H1 (cell line): ENCODE data around the gene AGAP1. TPM values are rescaled to one million over a fixed set of nuclear protein-coding genes. Genes with fewer than 3 reads are reported as not detected.

Source experiments
- BACH1 ChIP-seq: IDR thresholded peaks from 2 replicates; pipeline ENCODE4 v1.6.1; 2012; ENCODE audit warnings: low read length, improper control_type of control experiment
- CREB1 ChIP-seq: IDR thresholded peaks from 2 replicates; pipeline ENCODE4 v1.6.1; 2012; ENCODE audit warnings: inconsistent platforms
- JUND ChIP-seq: IDR thresholded peaks from 2 replicates; pipeline ENCODE4 v1.6.1; 2011; ENCODE audit warnings: mild to moderate bottlenecking, improper control_type of control experiment, low read length
- MAX ChIP-seq: IDR thresholded peaks from 2 replicates; pipeline ENCODE4 v1.6.1; 2012; ENCODE audit warnings: inconsistent platforms
- PHF8 ChIP-seq: fragments of 200-600 bp; sonication (generic); conservative IDR thresholded peaks from 2 replicates; pipeline ENCODE4 v1.7.1; 2012; ENCODE audit warnings: low read depth, mild to moderate bottlenecking, inconsistent platforms, low read length, moderate library complexity
- POLR2AphosphoS5 ChIP-seq: IDR thresholded peaks from 2 replicates; pipeline ENCODE4 v1.6.1; 2011; ENCODE audit warnings: low read depth, low read length
- polyA plus RNA-seq, 7 experiments: library from polyadenylated mRNA; depleted of rRNA in 3 of 7; stranded (reverse) in 5 of 7; unstranded in 2 of 7; fragments of >200 nt in 5 of 7; fragments of 200-250 nt in 2 of 7; gene quantifications; 1 replicate in 5 of 7; 2 replicates in 1 of 7; 4 replicates in 1 of 7; pipeline versions ENCODE4 v1.2.1 to v1.2.3, GENCODE V29; 2011 to 2013; ENCODE audit warnings: missing spikeins in 2 of 7, mixed read lengths in 2 of 7
- total RNA-seq: library from RNA; stranded (reverse); fragmentation: NEBNext Ultra II Directional; extraction: Animal tissue kit (Norgen Biotek cat#: 25700); gene quantifications from 2 replicates; pipeline ENCODE4 v1.2.1, GENCODE V29; 2021
- TF ChIP-seq, protein P1 (sequence below): fragments of 300-600 bp; sonication (generic); IDR thresholded peaks from 2 replicates; pipeline ENCODE4 v1.7.1; 2012; ENCODE audit warnings: low read length, moderate library complexity, mild to moderate bottlenecking, inconsistent platforms; ENCODE audit not compliant: insufficient replicate concordance

Gene AGAP1
- total and polyA plus RNA-seq, 2 of the 8 experiments (the other 6 are each of a cell fraction or from before 2014, with no cell fraction given), result 18.1 to 39.4 TPM

DNA sequence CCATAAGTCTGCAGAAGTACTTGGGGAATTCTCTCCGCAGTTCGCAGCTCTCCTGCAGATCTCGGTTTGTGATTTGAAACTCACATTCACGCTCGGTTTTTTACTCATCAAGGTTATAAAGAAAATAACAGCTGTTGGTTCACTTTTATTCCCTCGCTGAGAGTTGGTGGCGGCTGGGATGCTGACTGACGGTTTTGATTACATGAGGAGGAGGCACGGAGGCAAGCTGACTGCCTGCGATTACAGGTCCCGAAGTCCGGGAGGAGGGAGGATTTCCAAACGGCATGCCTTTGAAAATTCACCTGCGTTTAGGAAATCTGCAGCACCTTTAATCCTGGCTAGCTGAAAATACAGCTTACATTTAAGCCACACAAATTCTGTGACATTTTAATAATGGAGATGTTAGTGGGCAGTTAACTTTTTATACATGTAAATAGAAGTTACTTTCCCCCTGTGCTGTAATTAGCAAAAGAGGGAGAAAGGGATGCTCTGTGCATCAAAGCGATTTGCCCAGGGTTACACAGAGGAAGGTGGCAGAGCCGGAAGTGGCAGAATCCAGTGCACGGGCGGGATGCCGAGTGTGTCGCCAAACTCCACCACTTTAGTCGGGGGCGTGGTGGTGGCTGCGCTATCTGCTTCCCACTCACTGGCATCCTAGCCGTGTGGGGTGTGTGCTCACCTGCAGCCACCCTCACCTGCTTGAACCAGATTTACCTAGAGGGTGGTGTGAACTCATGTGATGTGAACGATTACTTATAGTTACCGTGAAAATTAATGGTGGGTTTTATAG is 14.7 kb downstream of the AGAP1 start (continued):
- TF ChIP-seq, protein P1, sequence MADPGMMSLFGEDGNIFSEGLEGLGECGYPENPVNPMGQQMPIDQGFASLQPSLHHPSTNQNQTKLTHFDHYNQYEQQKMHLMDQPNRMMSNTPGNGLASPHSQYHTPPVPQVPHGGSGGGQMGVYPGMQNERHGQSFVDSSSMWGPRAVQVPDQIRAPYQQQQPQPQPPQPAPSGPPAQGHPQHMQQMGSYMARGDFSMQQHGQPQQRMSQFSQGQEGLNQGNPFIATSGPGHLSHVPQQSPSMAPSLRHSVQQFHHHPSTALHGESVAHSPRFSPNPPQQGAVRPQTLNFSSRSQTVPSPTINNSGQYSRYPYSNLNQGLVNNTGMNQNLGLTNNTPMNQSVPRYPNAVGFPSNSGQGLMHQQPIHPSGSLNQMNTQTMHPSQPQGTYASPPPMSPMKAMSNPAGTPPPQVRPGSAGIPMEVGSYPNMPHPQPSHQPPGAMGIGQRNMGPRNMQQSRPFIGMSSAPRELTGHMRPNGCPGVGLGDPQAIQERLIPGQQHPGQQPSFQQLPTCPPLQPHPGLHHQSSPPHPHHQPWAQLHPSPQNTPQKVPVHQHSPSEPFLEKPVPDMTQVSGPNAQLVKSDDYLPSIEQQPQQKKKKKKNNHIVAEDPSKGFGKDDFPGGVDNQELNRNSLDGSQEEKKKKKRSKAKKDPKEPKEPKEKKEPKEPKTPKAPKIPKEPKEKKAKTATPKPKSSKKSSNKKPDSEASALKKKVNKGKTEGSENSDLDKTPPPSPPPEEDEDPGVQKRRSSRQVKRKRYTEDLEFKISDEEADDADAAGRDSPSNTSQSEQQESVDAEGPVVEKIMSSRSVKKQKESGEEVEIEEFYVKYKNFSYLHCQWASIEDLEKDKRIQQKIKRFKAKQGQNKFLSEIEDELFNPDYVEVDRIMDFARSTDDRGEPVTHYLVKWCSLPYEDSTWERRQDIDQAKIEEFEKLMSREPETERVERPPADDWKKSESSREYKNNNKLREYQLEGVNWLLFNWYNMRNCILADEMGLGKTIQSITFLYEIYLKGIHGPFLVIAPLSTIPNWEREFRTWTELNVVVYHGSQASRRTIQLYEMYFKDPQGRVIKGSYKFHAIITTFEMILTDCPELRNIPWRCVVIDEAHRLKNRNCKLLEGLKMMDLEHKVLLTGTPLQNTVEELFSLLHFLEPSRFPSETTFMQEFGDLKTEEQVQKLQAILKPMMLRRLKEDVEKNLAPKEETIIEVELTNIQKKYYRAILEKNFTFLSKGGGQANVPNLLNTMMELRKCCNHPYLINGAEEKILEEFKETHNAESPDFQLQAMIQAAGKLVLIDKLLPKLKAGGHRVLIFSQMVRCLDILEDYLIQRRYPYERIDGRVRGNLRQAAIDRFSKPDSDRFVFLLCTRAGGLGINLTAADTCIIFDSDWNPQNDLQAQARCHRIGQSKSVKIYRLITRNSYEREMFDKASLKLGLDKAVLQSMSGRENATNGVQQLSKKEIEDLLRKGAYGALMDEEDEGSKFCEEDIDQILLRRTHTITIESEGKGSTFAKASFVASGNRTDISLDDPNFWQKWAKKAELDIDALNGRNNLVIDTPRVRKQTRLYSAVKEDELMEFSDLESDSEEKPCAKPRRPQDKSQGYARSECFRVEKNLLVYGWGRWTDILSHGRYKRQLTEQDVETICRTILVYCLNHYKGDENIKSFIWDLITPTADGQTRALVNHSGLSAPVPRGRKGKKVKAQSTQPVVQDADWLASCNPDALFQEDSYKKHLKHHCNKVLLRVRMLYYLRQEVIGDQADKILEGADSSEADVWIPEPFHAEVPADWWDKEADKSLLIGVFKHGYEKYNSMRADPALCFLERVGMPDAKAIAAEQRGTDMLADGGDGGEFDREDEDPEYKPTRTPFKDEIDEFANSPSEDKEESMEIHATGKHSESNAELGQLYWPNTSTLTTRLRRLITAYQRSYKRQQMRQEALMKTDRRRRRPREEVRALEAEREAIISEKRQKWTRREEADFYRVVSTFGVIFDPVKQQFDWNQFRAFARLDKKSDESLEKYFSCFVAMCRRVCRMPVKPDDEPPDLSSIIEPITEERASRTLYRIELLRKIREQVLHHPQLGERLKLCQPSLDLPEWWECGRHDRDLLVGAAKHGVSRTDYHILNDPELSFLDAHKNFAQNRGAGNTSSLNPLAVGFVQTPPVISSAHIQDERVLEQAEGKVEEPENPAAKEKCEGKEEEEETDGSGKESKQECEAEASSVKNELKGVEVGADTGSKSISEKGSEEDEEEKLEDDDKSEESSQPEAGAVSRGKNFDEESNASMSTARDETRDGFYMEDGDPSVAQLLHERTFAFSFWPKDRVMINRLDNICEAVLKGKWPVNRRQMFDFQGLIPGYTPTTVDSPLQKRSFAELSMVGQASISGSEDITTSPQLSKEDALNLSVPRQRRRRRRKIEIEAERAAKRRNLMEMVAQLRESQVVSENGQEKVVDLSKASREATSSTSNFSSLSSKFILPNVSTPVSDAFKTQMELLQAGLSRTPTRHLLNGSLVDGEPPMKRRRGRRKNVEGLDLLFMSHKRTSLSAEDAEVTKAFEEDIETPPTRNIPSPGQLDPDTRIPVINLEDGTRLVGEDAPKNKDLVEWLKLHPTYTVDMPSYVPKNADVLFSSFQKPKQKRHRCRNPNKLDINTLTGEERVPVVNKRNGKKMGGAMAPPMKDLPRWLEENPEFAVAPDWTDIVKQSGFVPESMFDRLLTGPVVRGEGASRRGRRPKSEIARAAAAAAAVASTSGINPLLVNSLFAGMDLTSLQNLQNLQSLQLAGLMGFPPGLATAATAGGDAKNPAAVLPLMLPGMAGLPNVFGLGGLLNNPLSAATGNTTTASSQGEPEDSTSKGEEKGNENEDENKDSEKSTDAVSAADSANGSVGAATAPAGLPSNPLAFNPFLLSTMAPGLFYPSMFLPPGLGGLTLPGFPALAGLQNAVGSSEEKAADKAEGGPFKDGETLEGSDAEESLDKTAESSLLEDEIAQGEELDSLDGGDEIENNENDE, result no peak
- TF ChIP-seq PHF8 (no peak), BACH1 (no peak), MAX (no peak), POLR2AphosphoS5 (no peak), JUND (no peak), CREB1 (no peak)
